ENCODE data around the gene TENM3.
"Not testable (repeated sequence)": the region's sequence is repeated elsewhere in the genome, so short reads cannot be mapped to it uniquely, and the experiment has no call there.

Gene TENM3

GRCh38 chr4:182238355-182238931, 4.8 kb upstream of the TENM3 start:
- H4K20me1 ChIP-seq (ENCODE audit: low read depth, low read length) = no peaks in the 10 kb centered on the region
- no peak overlapping the region for H3K27ac ChIP-seq (ENCODE audit: low read depth, low read length)
- H3K36me3 ChIP-seq (ENCODE audit: low read length) = no peaks in the 10 kb centered on the region
- no peaks in the 10 kb centered on the region for H3K9me3 ChIP-seq (ENCODE audit: insufficient read depth, low read length)
- TF ChIP-seq, protein P1, sequence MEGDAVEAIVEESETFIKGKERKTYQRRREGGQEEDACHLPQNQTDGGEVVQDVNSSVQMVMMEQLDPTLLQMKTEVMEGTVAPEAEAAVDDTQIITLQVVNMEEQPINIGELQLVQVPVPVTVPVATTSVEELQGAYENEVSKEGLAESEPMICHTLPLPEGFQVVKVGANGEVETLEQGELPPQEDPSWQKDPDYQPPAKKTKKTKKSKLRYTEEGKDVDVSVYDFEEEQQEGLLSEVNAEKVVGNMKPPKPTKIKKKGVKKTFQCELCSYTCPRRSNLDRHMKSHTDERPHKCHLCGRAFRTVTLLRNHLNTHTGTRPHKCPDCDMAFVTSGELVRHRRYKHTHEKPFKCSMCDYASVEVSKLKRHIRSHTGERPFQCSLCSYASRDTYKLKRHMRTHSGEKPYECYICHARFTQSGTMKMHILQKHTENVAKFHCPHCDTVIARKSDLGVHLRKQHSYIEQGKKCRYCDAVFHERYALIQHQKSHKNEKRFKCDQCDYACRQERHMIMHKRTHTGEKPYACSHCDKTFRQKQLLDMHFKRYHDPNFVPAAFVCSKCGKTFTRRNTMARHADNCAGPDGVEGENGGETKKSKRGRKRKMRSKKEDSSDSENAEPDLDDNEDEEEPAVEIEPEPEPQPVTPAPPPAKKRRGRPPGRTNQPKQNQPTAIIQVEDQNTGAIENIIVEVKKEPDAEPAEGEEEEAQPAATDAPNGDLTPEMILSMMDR (IDR thresholded peaks at IDR 0.05; ENCODE audit: insufficient read depth, low read length, poor library complexity, severe bottlenecking) = no peak
- TF ChIP-seq EZH2phosphoT487 (conservative IDR thresholded peaks at IDR 0.05; ENCODE audit: low read length) = no peak
- H3K4me3 ChIP-seq (ENCODE audit: insufficient read depth, low read length, poor library complexity, severe bottlenecking) = no peak overlapping the region
- no peaks in the 10 kb centered on the region for H3K27me3 ChIP-seq (ENCODE audit: low read length)
- H3K79me2 ChIP-seq (ENCODE audit: insufficient read depth, low read length) = no peaks in the 10 kb centered on the region
- H2AFZ ChIP-seq (ENCODE audit: low read depth, low read length, severe bottlenecking) = no peak overlapping the region
- no peak overlapping the region for H3K4me2 ChIP-seq (ENCODE audit: low read depth, low read length, poor library complexity, severe bottlenecking)
- no peaks in the 10 kb centered on the region for H3F3A ChIP-seq (ENCODE audit: insufficient read depth)
- H3K9ac ChIP-seq (ENCODE audit: low read length) = no peak overlapping the region
- no peaks in the 10 kb centered on the region for H3K9me2 ChIP-seq (replicated peaks; ENCODE audit: insufficient read depth, low read length)

GRCh38 chr4:182240161-182241130, 2.8 kb upstream of the TENM3 start:
- Histone ChIP-seq H3K9me2 (replicated peaks; ENCODE audit: insufficient read depth, low read length) (no peaks in the 10 kb centered on the region), H3K27ac (ENCODE audit: low read depth, low read length) (no peak overlapping the region), H3K79me2 (ENCODE audit: insufficient read depth, low read length) (no peaks in the 10 kb centered on the region), H3K36me3 (ENCODE audit: low read length) (no peaks in the 10 kb centered on the region), H3K27me3 (ENCODE audit: low read length) (no peaks in the 10 kb centered on the region), H3K4me3 (ENCODE audit: insufficient read depth, low read length, poor library complexity, severe bottlenecking) (no peak overlapping the region), H2AFZ (ENCODE audit: low read depth, low read length, severe bottlenecking) (no peak overlapping the region), H3K4me2 (ENCODE audit: low read depth, low read length, poor library complexity, severe bottlenecking) (no peak overlapping the region), H3K9me3 (ENCODE audit: insufficient read depth, low read length) (no peaks in the 10 kb centered on the region), H4K20me1 (ENCODE audit: low read depth, low read length) (no peaks in the 10 kb centered on the region), H3F3A (ENCODE audit: insufficient read depth) (no peaks in the 10 kb centered on the region), H3K9ac (ENCODE audit: low read length) (no peak overlapping the region)
- TF ChIP-seq EZH2phosphoT487 (conservative IDR thresholded peaks at IDR 0.05; ENCODE audit: low read length) = no peak
- TF ChIP-seq, protein P1 (IDR thresholded peaks at IDR 0.05; ENCODE audit: insufficient read depth, low read length, poor library complexity, severe bottlenecking) = no peak

GRCh38 chr4:182242260-182242659, 942 bp upstream of the TENM3 start:
- H3K4me2 ChIP-seq (ENCODE audit: low read depth, low read length, poor library complexity, severe bottlenecking); H3K9me2 ChIP-seq (replicated peaks; ENCODE audit: insufficient read depth, low read length); H3K9ac ChIP-seq (ENCODE audit: low read length); H3F3A ChIP-seq (ENCODE audit: insufficient read depth); H3K27ac ChIP-seq (ENCODE audit: low read depth, low read length); H3K36me3 ChIP-seq (ENCODE audit: low read length); H3K79me2 ChIP-seq (ENCODE audit: insufficient read depth, low read length); H2AFZ ChIP-seq (ENCODE audit: low read depth, low read length, severe bottlenecking); H3K9me3 ChIP-seq (ENCODE audit: insufficient read depth, low read length); H4K20me1 ChIP-seq (ENCODE audit: low read depth, low read length); H3K4me3 ChIP-seq (ENCODE audit: insufficient read depth, low read length, poor library complexity, severe bottlenecking); H3K27me3 ChIP-seq (ENCODE audit: low read length): not testable (repeated sequence)

DNA sequence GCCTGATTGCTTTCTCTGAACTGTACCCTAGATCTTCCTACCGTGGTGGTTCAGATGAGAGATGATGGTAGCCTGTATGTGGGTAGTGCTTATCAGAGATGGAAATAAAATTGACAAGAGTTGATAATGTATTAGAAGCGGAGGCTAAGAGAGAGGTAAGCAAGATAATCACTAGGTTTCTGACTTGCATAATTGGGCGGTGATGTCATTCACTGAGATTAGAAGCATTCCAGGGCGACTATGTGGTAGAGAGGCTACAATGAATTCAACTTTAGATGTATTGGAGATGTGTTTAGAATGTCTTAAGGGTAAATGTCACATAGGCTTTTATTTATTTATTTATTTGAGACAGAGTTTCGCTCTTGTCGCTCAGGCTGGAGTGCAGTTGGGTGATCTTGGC, 415 bp upstream of the TENM3 start:
- Histone ChIP-seq H3K9me2 (replicated peaks; ENCODE audit: insufficient read depth, low read length) (no peaks in the 10 kb centered on the region), H3K36me3 (ENCODE audit: low read length) (no peaks in the 10 kb centered on the region), H3K4me3 (ENCODE audit: insufficient read depth, low read length, poor library complexity, severe bottlenecking) (no peak overlapping the region), H3K27ac (ENCODE audit: low read depth, low read length) (no peak overlapping the region), H2AFZ (ENCODE audit: low read depth, low read length, severe bottlenecking) (no peak overlapping the region), H3K79me2 (ENCODE audit: insufficient read depth, low read length) (no peaks in the 10 kb centered on the region), H3K9me3 (ENCODE audit: insufficient read depth, low read length) (no peaks in the 10 kb centered on the region), H4K20me1 (ENCODE audit: low read depth, low read length) (no peaks in the 10 kb centered on the region), H3K9ac (ENCODE audit: low read length) (no peak overlapping the region), H3K27me3 (ENCODE audit: low read length) (no peaks in the 10 kb centered on the region), H3K4me2 (ENCODE audit: low read depth, low read length, poor library complexity, severe bottlenecking) (no peak overlapping the region), H3F3A (ENCODE audit: insufficient read depth) (no peaks in the 10 kb centered on the region)
- TF ChIP-seq EZH2phosphoT487 (conservative IDR thresholded peaks at IDR 0.05; ENCODE audit: low read length) = no peak
- TF ChIP-seq, protein P1 (IDR thresholded peaks at IDR 0.05; ENCODE audit: insufficient read depth, low read length, poor library complexity, severe bottlenecking) = no peak
